HCT116 (cell line): ENCODE results near the gene KIF1A. TPM values are rescaled to one million over a fixed set of nuclear protein-coding genes. Genes with fewer than 3 reads are reported as not detected.

Experiments used
- ATAC-seq: fragments of 200-7000 bp; cut with Tn5 transposase; 2 replicates; pipeline ENCODE4 v1.9.1; 2020; ENCODE audit warnings: mild to moderate bottlenecking, moderate library complexity
- BruUV-seq: library from RNA; stranded (reverse); fragments of 400-500 nt; replicated peaks from 2 replicates; lab custom pipeline; 2021; lab: Mats Ljungman, UMichigan
- CTCF ChIA-PET: fragments of 300-600 bp; sonication (Branson Sonifier 250); formaldehyde crosslinking; loops from one replicate; lab custom pipeline; 2021; ENCODE audit warnings: antibody characterized with exemption; lab: Charles Lee
- POLR2A ChIA-PET: fragments of 300-600, 350-600 bp; sonication (Branson Sonifier 250); formaldehyde crosslinking; loops from one replicate; lab custom pipeline; 2021; ENCODE audit warnings: antibody characterized with exemption; lab: Charles Lee
- RAD21 ChIA-PET, 2 experiments: fragments of 300-600 bp; sonication (Branson Sonifier 250); formaldehyde crosslinking; loops; one replicate each; lab custom pipeline; 2023; ENCODE audit warnings: low total read pairs in 2 of 2; ENCODE audit not compliant: uncharacterized antibody in 2 of 2, unreplicated experiment in 2 of 2, low non-redundant PET in 1 of 2; lab: Charles Lee
- DNase-seq: peaks from one replicate; pipeline ENCODE4 v3.0.0-alpha.2; 2010; ENCODE audit warnings: low read depth, low spot score
- H2AFZ ChIP-seq: fragments of 200-600 bp; shearing (Covaris generic), sonication (generic); 2 replicates; pipeline ENCODE4 v1.6.1; 2017; ENCODE audit warnings: low read depth, mixed run types, mixed read lengths, antibody characterized with exemption, low read length; ENCODE audit not compliant: poor library complexity, severe bottlenecking
- H3K27ac ChIP-seq: 2 replicates; pipeline ENCODE4 v1.5.1; 2012; ENCODE audit warnings: low read depth, low read length
- H3K27me3 ChIP-seq: fragments of 200-600 bp; sonication (generic); 2 replicates; pipeline ENCODE4 v1.6.1; 2016; ENCODE audit warnings: mixed run types, low read length, mixed read lengths; ENCODE audit not compliant: insufficient read depth
- H3K36me3 ChIP-seq, 2 experiments: fragments of 200-500 bp in 1 of 2; fragments of 200-600 bp in 1 of 2; sonication (Bioruptor generic) in 1 of 2; sonication (generic) in 1 of 2; 2 replicates each; pipeline versions ENCODE4 v1.5.1 to v1.6.1; 2014 to 2016; ENCODE audit warnings: low read length in 2 of 2, inconsistent platforms in 1 of 2, mixed read lengths in 1 of 2, mixed run types in 1 of 2; ENCODE audit not compliant: insufficient read depth in 2 of 2, control insufficient read depth in 1 of 2
- H3K4me1 ChIP-seq, 2 experiments: fragments of 200-600 bp in 1 of 2; sonication (generic) in 1 of 2; 2 replicates each; pipeline versions ENCODE4 v1.5.1 to v1.6.1; 2012 to 2017; ENCODE audit warnings: low read length in 2 of 2, inconsistent platforms in 1 of 2, mild to moderate bottlenecking in 1 of 2, mixed read lengths in 1 of 2, mixed run types in 1 of 2, moderate library complexity in 1 of 2; ENCODE audit not compliant: insufficient read depth in 2 of 2, control insufficient read depth in 1 of 2
- H3K4me2 ChIP-seq: fragments of 200-600 bp; sonication (generic); 2 replicates; pipeline ENCODE4 v1.6.1; 2017; ENCODE audit warnings: mixed run types, low read length, mixed read lengths
- H3K4me3 ChIP-seq, 2 experiments: fragments of 200-600 bp in 1 of 2; sonication (generic) in 1 of 2; replicated peaks in 1 of 2; 2 replicates each; pipeline ENCODE4 v1.5.1; 2011 to 2016; ENCODE audit warnings: low read length in 2 of 2, control low read depth in 1 of 2, low read depth in 1 of 2, mild to moderate bottlenecking in 1 of 2, mixed read lengths in 1 of 2, mixed run types in 1 of 2
- H3K79me2 ChIP-seq: fragments of 200-600 bp; sonication (generic); 2 replicates; pipeline ENCODE4 v1.6.1; 2017; ENCODE audit warnings: mild to moderate bottlenecking, mixed run types, low read length, moderate library complexity, mixed read lengths; ENCODE audit not compliant: insufficient read depth
- H3K9ac ChIP-seq: fragments of 200-600 bp; sonication (generic); 2 replicates; pipeline ENCODE4 v1.6.1; 2016; ENCODE audit warnings: low read length, mixed read lengths
- H3K9me2 ChIP-seq: fragments of 200-600 bp; sonication (generic), shearing (Covaris generic); 2 replicates; pipeline ENCODE4 v1.6.1; 2017; ENCODE audit warnings: mixed run types, mild to moderate bottlenecking, moderate library complexity; ENCODE audit not compliant: insufficient read depth
- H3K9me3 ChIP-seq, 2 experiments: fragments of 200-500 bp in 1 of 2; fragments of 200-600 bp in 1 of 2; sonication (Bioruptor generic) in 1 of 2; sonication (generic) in 1 of 2; 2 replicates each; pipeline ENCODE4 v1.6.1; 2014 to 2017; ENCODE audit warnings: low read length in 2 of 2, mixed read lengths in 2 of 2, inconsistent platforms in 1 of 2, low read depth in 1 of 2, mild to moderate bottlenecking in 1 of 2, mixed run types in 1 of 2, moderate library complexity in 1 of 2; ENCODE audit not compliant: control insufficient read depth in 1 of 2, insufficient read depth in 1 of 2
- H4K20me1 ChIP-seq: fragments of 200-600 bp; sonication (generic), shearing (Covaris generic); 2 replicates; pipeline ENCODE4 v1.6.1; 2017; ENCODE audit warnings: mixed run types, mild to moderate bottlenecking, moderate library complexity; ENCODE audit not compliant: insufficient read depth
- CBX3 ChIP-seq: IDR thresholded peaks from 2 replicates; pipeline ENCODE4 v1.6.1; 2012; ENCODE audit warnings: low read depth
- CEBPB ChIP-seq: IDR thresholded peaks from 2 replicates; pipeline ENCODE4 v1.6.1; 2012; ENCODE audit warnings: low read depth
- EGR1 ChIP-seq: IDR thresholded peaks from 2 replicates; pipeline ENCODE4 v1.6.1; 2012; ENCODE audit warnings: low read depth
- ELF1 ChIP-seq: IDR thresholded peaks from 2 replicates; pipeline ENCODE4 v1.6.1; 2012; ENCODE audit warnings: low read depth, borderline replicate concordance
- JUND ChIP-seq: IDR thresholded peaks from 2 replicates; pipeline ENCODE4 v1.6.1; 2012
- POLR2A ChIP-seq: IDR thresholded peaks from 2 replicates; pipeline ENCODE4 v1.7.0; 2011; ENCODE audit warnings: borderline replicate concordance; ENCODE audit not compliant: insufficient read depth, insufficient read length; ENCODE audit errors: extremely low read depth
- RAD21 ChIP-seq: IDR thresholded peaks from 2 replicates; pipeline ENCODE4 v1.6.1; 2012; ENCODE audit warnings: low read depth, mild to moderate bottlenecking
- SP1 ChIP-seq: IDR thresholded peaks from 2 replicates; pipeline ENCODE4 v1.6.1; 2012; ENCODE audit warnings: low read depth
- SRF ChIP-seq: IDR thresholded peaks from 2 replicates; pipeline ENCODE4 v1.6.1; 2012; ENCODE audit warnings: low read depth
- TCF7L2 ChIP-seq: IDR thresholded peaks from 2 replicates; pipeline ENCODE4 v1.7.0; 2011; ENCODE audit warnings: borderline replicate concordance, inconsistent platforms; ENCODE audit not compliant: insufficient read depth, insufficient read length; ENCODE audit errors: extremely low read depth
- ZNF274 ChIP-seq: fragments of 200-500 bp; sonication (Bioruptor generic); IDR thresholded peaks from 2 replicates; pipeline ENCODE4 v1.6.1; 2014; ENCODE audit warnings: mild to moderate bottlenecking, low read depth, low read length, inconsistent platforms
- intact Hi-C: fragments of 100-400 bp; cut with micrococcal nuclease; formaldehyde crosslinking; loops from 2 replicates; pipeline ENCODE4 v1.10.0; 2022
- total RNA-seq: library from RNA; stranded (reverse); gene quantifications from one replicate; pipeline ENCODE4 v1.2.1, GENCODE V29; 2021; ENCODE audit not compliant: unreplicated experiment
- TF ChIP-seq, protein P1 (sequence below): IDR thresholded peaks from 2 replicates; pipeline ENCODE4 v1.6.1; 2012
- TF ChIP-seq, protein P2 (sequence below): IDR thresholded peaks from 2 replicates; pipeline ENCODE4 v1.6.1; 2011; ENCODE audit warnings: mild to moderate bottlenecking, low read length, moderate library complexity; ENCODE audit not compliant: insufficient replicate concordance; ENCODE audit errors: extremely low read depth

Gene KIF1A
- total RNA-seq, 1 experiment from 2014 or later, result 0.27 TPM

DNA sequence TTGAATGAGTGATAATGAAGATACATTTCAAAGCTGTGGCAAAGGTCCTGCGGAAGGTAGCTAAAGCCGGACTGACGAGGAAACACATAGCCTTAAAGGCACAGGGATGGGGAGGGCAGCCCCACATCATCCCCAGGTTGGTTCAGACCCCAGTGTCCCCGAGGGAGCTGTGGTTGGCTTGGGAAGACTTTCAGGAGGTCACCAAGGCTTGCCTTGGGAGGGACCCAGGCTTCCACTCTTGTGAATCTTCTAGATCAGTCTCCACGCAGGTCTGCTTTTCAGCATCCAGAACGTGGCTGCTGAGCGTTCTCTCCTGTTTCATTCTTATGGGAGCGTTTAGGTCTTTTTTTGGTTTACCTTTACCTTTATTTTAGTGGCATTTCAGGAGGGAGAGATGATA lies 16.8 kb downstream of the KIF1A start:
- no peaks in the 10 kb centered on the region for H3K4me1 ChIP-seq
- no TSS peak for BruUV-seq

DNA sequence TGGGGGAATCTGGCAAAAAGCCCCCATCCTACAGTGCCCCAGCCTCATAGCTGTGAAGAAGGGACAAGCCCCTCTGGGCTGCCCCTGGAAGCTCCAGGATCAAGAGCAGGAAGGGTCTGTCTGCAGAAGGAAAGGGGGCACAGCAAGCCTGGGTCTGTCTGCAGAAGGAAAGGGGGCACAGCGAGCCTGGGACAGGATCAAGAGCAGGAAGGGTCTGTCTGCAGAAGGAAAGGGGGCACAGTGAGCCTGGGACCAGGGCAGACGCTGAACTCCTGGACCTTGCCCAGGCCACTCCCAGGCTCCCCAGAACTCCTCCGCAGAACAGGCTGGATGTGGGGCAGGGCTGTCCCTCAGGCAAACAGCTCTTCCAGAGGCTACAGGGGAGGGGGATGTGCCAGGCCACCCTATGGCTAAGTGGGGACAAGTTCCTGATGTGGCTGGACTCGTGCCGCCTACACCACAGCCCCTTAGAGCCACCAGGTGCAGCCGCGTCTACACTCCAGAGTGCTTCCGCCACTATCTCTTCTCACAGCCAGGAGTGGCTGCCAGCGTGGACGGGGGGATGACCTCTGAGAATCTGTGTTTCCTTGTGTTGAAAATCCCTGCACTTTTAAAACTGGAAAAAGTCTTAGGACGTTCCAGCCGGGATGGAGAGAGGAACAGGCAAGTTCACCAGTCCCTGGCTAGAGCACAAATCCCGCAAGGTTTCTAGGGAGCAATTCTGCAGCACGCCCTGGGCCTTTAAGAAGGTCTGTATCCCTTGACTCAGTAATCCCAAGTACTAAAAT lies 20.8 kb downstream of the KIF1A start:
- intact Hi-C loops, result no loop called here
- Histone ChIP-seq H4K20me1 (no peaks in the 10 kb centered on the region), H3K9me2 (no peaks in the 10 kb centered on the region), H3K27ac (no peak overlapping the region), H3K36me3 (no peaks in the 10 kb centered on the region), H3K79me2 (no peaks in the 10 kb centered on the region), H2AFZ (no peak overlapping the region), H3K4me3 (no peak overlapping the region), H3K9me3 (no peaks in the 10 kb centered on the region), H3K9ac (no peak overlapping the region), H3K4me2 (no peak overlapping the region), H3K4me1 (no peaks in the 10 kb centered on the region), H3K27me3 (peaks cover 12% of the 10 kb centered on the region)
- DNase-seq (no peak), ATAC-seq (no peak)
- CTCF ChIA-PET, result no interaction called here
- BruUV-seq, result no TSS peak
- RAD21 ChIA-PET, result no interaction called here
- POLR2A ChIA-PET, result no interaction called here
- TF ChIP-seq SP1 (no peak), SRF (no peak), ZNF274 (no peak), ELF1 (no peak), EGR1 (no peak), CEBPB (no peak), TCF7L2 (no peak), RAD21 (no peak), CBX3 (no peak), POLR2A (no peak)
- TF ChIP-seq, protein P1, sequence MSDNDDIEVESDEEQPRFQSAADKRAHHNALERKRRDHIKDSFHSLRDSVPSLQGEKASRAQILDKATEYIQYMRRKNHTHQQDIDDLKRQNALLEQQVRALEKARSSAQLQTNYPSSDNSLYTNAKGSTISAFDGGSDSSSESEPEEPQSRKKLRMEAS, result no peak
- TF ChIP-seq, protein P2, sequence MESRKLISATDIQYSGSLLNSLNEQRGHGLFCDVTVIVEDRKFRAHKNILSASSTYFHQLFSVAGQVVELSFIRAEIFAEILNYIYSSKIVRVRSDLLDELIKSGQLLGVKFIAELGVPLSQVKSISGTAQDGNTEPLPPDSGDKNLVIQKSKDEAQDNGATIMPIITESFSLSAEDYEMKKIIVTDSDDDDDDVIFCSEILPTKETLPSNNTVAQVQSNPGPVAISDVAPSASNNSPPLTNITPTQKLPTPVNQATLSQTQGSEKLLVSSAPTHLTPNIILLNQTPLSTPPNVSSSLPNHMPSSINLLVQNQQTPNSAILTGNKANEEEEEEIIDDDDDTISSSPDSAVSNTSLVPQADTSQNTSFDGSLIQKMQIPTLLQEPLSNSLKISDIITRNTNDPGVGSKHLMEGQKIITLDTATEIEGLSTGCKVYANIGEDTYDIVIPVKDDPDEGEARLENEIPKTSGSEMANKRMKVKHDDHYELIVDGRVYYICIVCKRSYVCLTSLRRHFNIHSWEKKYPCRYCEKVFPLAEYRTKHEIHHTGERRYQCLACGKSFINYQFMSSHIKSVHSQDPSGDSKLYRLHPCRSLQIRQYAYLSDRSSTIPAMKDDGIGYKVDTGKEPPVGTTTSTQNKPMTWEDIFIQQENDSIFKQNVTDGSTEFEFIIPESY, result no peak

More for the DNA sequence above, 16.8 kb downstream of the KIF1A start:
- H3K36me3 ChIP-seq, result no peaks in the 10 kb centered on the region
- H2AFZ ChIP-seq, result no peak overlapping the region
- ChIA-PET CTCF (interaction anchor here (0.5 kb wide), 1 partner anchor 162 kb away, joined by 3 read pairs; no protein-coding TSS in a partner anchor), POLR2A (no interaction called here), RAD21 (no interaction called here)
- no peak overlapping the region for H3K4me2 ChIP-seq
- no peak overlapping the region for H3K27ac ChIP-seq
- no peak for TF ChIP-seq ZNF274
- TF ChIP-seq, protein P2, result no peak
- no peak for TF ChIP-seq JUND
- TF ChIP-seq, protein P1, result no peak
- TF ChIP-seq, all 23 proteins: peak for 0
- H3K79me2 ChIP-seq, result no peaks in the 10 kb centered on the region
- ATAC-seq (no peak), DNase-seq (no peak)
- no peak overlapping the region for H3K4me3 ChIP-seq
- H4K20me1 ChIP-seq, result no peaks in the 10 kb centered on the region
- intact Hi-C loops, result no loop called here
- peaks cover 12% of the 10 kb centered on the region for H3K27me3 ChIP-seq
- no peak overlapping the region for H3K9ac ChIP-seq
- no peaks in the 10 kb centered on the region for H3K9me2 ChIP-seq
- H3K9me3 ChIP-seq, result no peaks in the 10 kb centered on the region
